ENCODE measurements around the gene ELMOD3. TPM values are rescaled to one million over a fixed set of nuclear protein-coding genes. Genes with fewer than 3 reads are reported as not detected.

ELMOD3 gene
- total and polyA plus RNA-seq, 2 of the 8 experiments (the other 6 are each of a cell fraction or from before 2014, with no cell fraction given), result 8.5 to 10.2 TPM

GRCh38 chr2:85414761-85415553 is 60.4 kb downstream of the ELMOD3 start:
- ChIA-PET CTCF (ENCODE audit: partially characterized antibody) (interaction anchor here (0.9 to 2.5 kb wide), 7 partner anchors 15 to 188 kb away, joined by 3 to 11 read pairs (median 6); partner anchors contain the start of genes MAT2A and TMEM150A), POLR2A (ENCODE audit: partially characterized antibody) (interaction anchor here (0.9 to 55.3 kb wide), 5 partner anchors 13 to 201 kb away, joined by 3 to 1889 read pairs (median 5); partner anchors contain the start of genes GGCX, MAT2A and USP39)
- Histone ChIP-seq H3K9ac (replicated peaks in 1 of 4; ENCODE audit: extremely low read depth in 1 of 4, low read depth in 3 of 4, low read length in 3 of 4) (no peak overlapping the region), H3K23me2 (ENCODE audit: low read depth, low read length) (peaks cover 5% of the 10 kb centered on the region; the same call in 1 of the 2 replicates), H3K18ac (ENCODE audit: extremely low read depth, low read length) (no peak overlapping the region), H3K56ac (replicated peaks; ENCODE audit: insufficient read length, low read depth, low read length) (no peak overlapping the region), H3K4me3 (ENCODE audit: extremely low read depth in 1 of 4, insufficient read depth in 2 of 4, low read depth in 3 of 4, low read length in 4 of 4) (no peak overlapping the region), H4K91ac (replicated peaks; ENCODE audit: insufficient read length, low read length) (no peak overlapping the region), H4K8ac (ENCODE audit: extremely low read depth, insufficient read depth, low read length) (no peak overlapping the region), H2BK120ac (replicated peaks; ENCODE audit: low read depth, low read length) (no peak overlapping the region), H2BK15ac (ENCODE audit: low read length) (no peak overlapping the region), H3K27me3 (replicated peaks in 1 of 4; ENCODE audit: control insufficient read depth in 3 of 4, extremely low read depth in 1 of 4, insufficient read depth in 3 of 4, low read length in 3 of 4) (peaks cover 0 to 3% (median 1%) of the 10 kb centered on the region in 4 experiments; a peak in 1 of 7 replicates), H3K79me1 (ENCODE audit: low read depth, low read length) (peaks cover 5% of the 10 kb centered on the region), H2AFZ (ENCODE audit: low read length) (no peak overlapping the region), H3K79me2 (ENCODE audit: control insufficient read depth in 1 of 2, insufficient read depth in 2 of 2, low read length in 2 of 2) (no peaks in the 10 kb centered on the region), H3K9me3 (ENCODE audit: insufficient read depth in 2 of 2, low read depth in 1 of 2, low read length in 1 of 2) (no peaks in the 10 kb centered on the region), H2BK12ac (ENCODE audit: low read depth, low read length) (peak overlapping the region; percentile 21), H4K20me1 (replicated peaks in 1 of 2; ENCODE audit: control insufficient read depth in 1 of 2, insufficient read depth in 2 of 2, low read length in 2 of 2) (no peaks in the 10 kb centered on the region), H3K4ac (replicated peaks; ENCODE audit: insufficient read length, low read depth, low read length) (no peak overlapping the region), H3K4me1 (replicated peaks in 1 of 4; ENCODE audit: control insufficient read depth in 3 of 4, insufficient read depth in 4 of 4, low read length in 3 of 4) (peaks cover 2 to 20% (median 16%) of the 10 kb centered on the region in 4 experiments), H4K5ac (ENCODE audit: insufficient read length, low read depth, low read length) (no peak overlapping the region), H2AK5ac (ENCODE audit: low read depth, low read length) (no peak overlapping the region), H3K27ac (ENCODE audit: low read depth, low read length) (no peak overlapping the region), H3K14ac (ENCODE audit: insufficient read length) (no peak overlapping the region), H3K36me3 (ENCODE audit: control insufficient read depth in 2 of 4, insufficient read depth in 4 of 4, low read length in 3 of 4) (no peaks in the 10 kb centered on the region), H3K4me2 (ENCODE audit: insufficient read depth in 1 of 2, low read depth in 2 of 2, low read length in 2 of 2) (peak overlapping the region in 1 of 2 experiments; percentile 86; a peak in 1 of 4 replicates), H2BK5ac (ENCODE audit: low read depth, low read length) (no peak overlapping the region), H2BK20ac (ENCODE audit: low read length) (peak overlapping the region; percentile 2; the same call in 1 of the 2 replicates), H3K23ac (ENCODE audit: insufficient read length) (no peak overlapping the region)
- no peak for TF ChIP-seq PHF8 (conservative IDR thresholded peaks at IDR 0.05; ENCODE audit: low read depth, low read length)
- no peak for TF ChIP-seq CHD2 (IDR thresholded peaks at IDR 0.05; ENCODE audit: low read length)
- no peak for TF ChIP-seq RBBP5 (IDR thresholded peaks at IDR 0.05; ENCODE audit: borderline replicate concordance, low read depth, low read length)
- no peak for TF ChIP-seq SUZ12 (IDR thresholded peaks at IDR 0.05; ENCODE audit: low read length)
- WGBS, 2 experiments (ENCODE audit: extremely low coverage in 1 of 2, insufficient coverage in 1 of 2, insufficient read length in 1 of 2, insufficient replicate concordance in 2 of 2, low coverage in 1 of 2, low lambda C conversion rate in 2 of 2, missing lambda C conversion rate in 1 of 2), result 95% methylated on average over 7 of the region's 7 CpGs; no CpG with 5 or more reads in 1 of the 2 experiments
- DNase-seq (ENCODE audit: low read depth in 1 of 2, low spot score in 2 of 2) (no peak), FAIRE-seq (no peak)

All from H1 (cell line).